Activated B cell treated with CpG ODN at 0.5 μM for 24 hours (primary cell): Measurements from ENCODE around the gene HK2. TPM values are rescaled to one million over a fixed set of nuclear protein-coding genes. Genes with fewer than 3 reads are reported as not detected.

ENCODE experiments used
- ATAC-seq: fragments of 200-7000 bp; cut with Tn5 transposase; one replicate; pipeline ENCODE4 v1.10.0; 2021; ENCODE audit warnings: low read depth, mild to moderate bottlenecking, moderate library complexity
- CTCF ChIA-PET: fragments of 350-600 bp; sonication (Branson Sonifier 250); formaldehyde crosslinking; loops from one replicate; lab custom pipeline; 2021; ENCODE audit warnings: antibody characterized with exemption; lab: Charles Lee
- POLR2A ChIA-PET: fragments of 350-600 bp; sonication (Branson Sonifier 250); formaldehyde crosslinking; loops from one replicate; lab custom pipeline; 2021; ENCODE audit warnings: antibody characterized with exemption; lab: Charles Lee
- DNase-seq: peaks from one replicate; pipeline ENCODE4 v3.0.0; 2022
- H3K27ac Mint-ChIP-seq: one replicate; pipeline ENCODE4 v1.8.0; 2020; ENCODE audit warnings: mixed read lengths
- H3K27me3 Mint-ChIP-seq: one replicate; pipeline ENCODE4 v1.8.0; 2021; ENCODE audit warnings: mixed read lengths
- H3K36me3 Mint-ChIP-seq: one replicate; pipeline ENCODE4 v1.8.0; 2021; ENCODE audit warnings: low read depth, mixed read lengths
- H3K4me1 Mint-ChIP-seq: one replicate; pipeline ENCODE4 v1.8.0; 2021; ENCODE audit warnings: mixed read lengths
- H3K4me3 Mint-ChIP-seq: one replicate; pipeline ENCODE4 v1.8.0; 2020; ENCODE audit warnings: mild to moderate bottlenecking, mixed read lengths
- H3K9me3 Mint-ChIP-seq: one replicate; pipeline ENCODE4 v1.8.0; 2020; ENCODE audit warnings: mixed read lengths
- intact Hi-C: fragments of 100-400 bp; cut with micrococcal nuclease; formaldehyde crosslinking; loops from one replicate; pipeline ENCODE4 v1.15.1; 2024
- total RNA-seq: library from RNA; stranded (reverse); gene quantifications from 2 replicates; pipeline ENCODE4 v1.2.3, GENCODE V29; 2022
- TF ChIP-seq, protein P1 (sequence below): fragments of 200-600 bp; IDR thresholded peaks from one replicate; pipeline ENCODE4 v1.8.0; 2022; ENCODE audit warnings: antibody characterized with exemption, mild to moderate bottlenecking

Gene HK2
- total RNA-seq, 1 donor from 2014 or later: 15.3 TPM

GRCh38 chr2:74882299-74882687 is 48.4 kb downstream of the HK2 start:
- Mint-ChIP-seq H3K27me3 (no peaks in the 10 kb centered on the region), H3K27ac (no peak overlapping the region), H3K4me3 (no peak overlapping the region), H3K36me3 (peaks cover 87% of the 10 kb centered on the region), H3K9me3 (no peaks in the 10 kb centered on the region), H3K4me1 (no peaks in the 10 kb centered on the region)
- ChIA-PET POLR2A (no interaction called here), CTCF (no interaction called here)
- TF ChIP-seq, protein P1, sequence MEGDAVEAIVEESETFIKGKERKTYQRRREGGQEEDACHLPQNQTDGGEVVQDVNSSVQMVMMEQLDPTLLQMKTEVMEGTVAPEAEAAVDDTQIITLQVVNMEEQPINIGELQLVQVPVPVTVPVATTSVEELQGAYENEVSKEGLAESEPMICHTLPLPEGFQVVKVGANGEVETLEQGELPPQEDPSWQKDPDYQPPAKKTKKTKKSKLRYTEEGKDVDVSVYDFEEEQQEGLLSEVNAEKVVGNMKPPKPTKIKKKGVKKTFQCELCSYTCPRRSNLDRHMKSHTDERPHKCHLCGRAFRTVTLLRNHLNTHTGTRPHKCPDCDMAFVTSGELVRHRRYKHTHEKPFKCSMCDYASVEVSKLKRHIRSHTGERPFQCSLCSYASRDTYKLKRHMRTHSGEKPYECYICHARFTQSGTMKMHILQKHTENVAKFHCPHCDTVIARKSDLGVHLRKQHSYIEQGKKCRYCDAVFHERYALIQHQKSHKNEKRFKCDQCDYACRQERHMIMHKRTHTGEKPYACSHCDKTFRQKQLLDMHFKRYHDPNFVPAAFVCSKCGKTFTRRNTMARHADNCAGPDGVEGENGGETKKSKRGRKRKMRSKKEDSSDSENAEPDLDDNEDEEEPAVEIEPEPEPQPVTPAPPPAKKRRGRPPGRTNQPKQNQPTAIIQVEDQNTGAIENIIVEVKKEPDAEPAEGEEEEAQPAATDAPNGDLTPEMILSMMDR: no peak
- DNase-seq (no peak), ATAC-seq (no peak)
- intact Hi-C loops: no loop called here

- Mint-ChIP-seq H3K27me3 (no peaks in the 10 kb centered on the region), H3K4me1 (no peaks in the 10 kb centered on the region), H3K36me3 (peaks cover 87% of the 10 kb centered on the region), H3K27ac (no peak overlapping the region), H3K4me3 (no peak overlapping the region), H3K9me3 (no peaks in the 10 kb centered on the region)
- POLR2A ChIA-PET: no interaction called here
- DNase-seq (no peak), ATAC-seq (no peak)
- CTCF ChIA-PET: no interaction called here
- TF ChIP-seq, protein P1: no peak
- intact Hi-C loops: no loop called here
Observed at GRCh38 chr2:74883011-74883410, 49.1 kb downstream of the HK2 start.

- DNase-seq (no peak), ATAC-seq (no peak)
- ChIA-PET POLR2A (no interaction called here), CTCF (interaction anchor here (1.4 kb wide), 1 partner anchor 169 kb away, joined by 4 read pairs; no protein-coding TSS in a partner anchor)
- no peaks in the 10 kb centered on the region for H3K9me3 Mint-ChIP-seq
- intact Hi-C loops: no loop called here
- no peak overlapping the region for H3K27ac Mint-ChIP-seq
- H3K4me1 Mint-ChIP-seq: no peaks in the 10 kb centered on the region
- H3K4me3 Mint-ChIP-seq: no peak overlapping the region
- peaks cover 88% of the 10 kb centered on the region for H3K36me3 Mint-ChIP-seq
- no peaks in the 10 kb centered on the region for H3K27me3 Mint-ChIP-seq
- TF ChIP-seq, protein P1: no peak
Observed at GRCh38 chr2:74884118-74884762, 50.3 kb downstream of the HK2 start.

- Mint-ChIP-seq H3K4me1 (no peaks in the 10 kb centered on the region), H3K27ac (no peak overlapping the region), H3K9me3 (no peaks in the 10 kb centered on the region), H3K36me3 (peaks cover 88% of the 10 kb centered on the region), H3K27me3 (no peaks in the 10 kb centered on the region), H3K4me3 (no peak overlapping the region)
- TF ChIP-seq, protein P1: no peak
- no peak for ATAC-seq
- no peak for DNase-seq
- intact Hi-C loops: no loop called here
- ChIA-PET CTCF (interaction anchor here (0.7 to 1.4 kb wide), 2 partner anchors 170 to 171 kb away, joined by 3 to 4 read pairs; no protein-coding TSS in a partner anchor), POLR2A (no interaction called here)
Observed at GRCh38 chr2:74884866-74885265, 50.9 kb downstream of the HK2 start.

DNA sequence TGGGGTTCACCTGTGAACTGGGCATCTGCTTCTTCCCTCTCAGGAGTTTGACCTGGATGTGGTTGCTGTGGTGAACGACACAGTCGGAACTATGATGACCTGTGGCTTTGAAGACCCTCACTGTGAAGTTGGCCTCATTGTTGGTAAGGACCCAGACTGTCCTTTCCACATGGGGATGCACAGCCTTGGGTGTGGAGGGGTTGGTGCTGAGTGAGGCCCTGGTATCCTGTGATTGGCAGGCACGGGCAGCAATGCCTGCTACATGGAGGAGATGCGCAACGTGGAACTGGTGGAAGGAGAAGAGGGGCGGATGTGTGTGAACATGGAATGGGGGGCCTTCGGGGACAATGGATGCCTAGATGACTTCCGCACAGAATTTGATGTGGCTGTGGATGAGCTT is 52.3 kb downstream of the HK2 start:
- Mint-ChIP-seq H3K4me1 (no peaks in the 10 kb centered on the region), H3K27me3 (no peaks in the 10 kb centered on the region), H3K27ac (no peak overlapping the region), H3K9me3 (no peaks in the 10 kb centered on the region), H3K36me3 (peaks cover 92% of the 10 kb centered on the region), H3K4me3 (no peak overlapping the region)
- CTCF ChIA-PET: no interaction called here
- DNase-seq (no peak), ATAC-seq (no peak)
- POLR2A ChIA-PET: interaction anchor here (0.6 kb wide), 1 partner anchor 22 kb away, joined by 5 read pairs; no protein-coding TSS in a partner anchor
- TF ChIP-seq, protein P1: no peak
- intact Hi-C loops: no loop called here
